GM21786 (cell line): ENCODE results near the gene TRHDE.

ENCODE experiments used
- ATAC-seq: cut with Tn5 transposase; IDR thresholded peaks from one replicate; pipeline ENCODE4 v1.9.1; 2021; ENCODE audit not compliant: unreplicated experiment

The TRHDE gene

GRCh38 chr12:72432037-72432604, 160.0 kb downstream of the TRHDE start:
- no peak for ATAC-seq

DNA sequence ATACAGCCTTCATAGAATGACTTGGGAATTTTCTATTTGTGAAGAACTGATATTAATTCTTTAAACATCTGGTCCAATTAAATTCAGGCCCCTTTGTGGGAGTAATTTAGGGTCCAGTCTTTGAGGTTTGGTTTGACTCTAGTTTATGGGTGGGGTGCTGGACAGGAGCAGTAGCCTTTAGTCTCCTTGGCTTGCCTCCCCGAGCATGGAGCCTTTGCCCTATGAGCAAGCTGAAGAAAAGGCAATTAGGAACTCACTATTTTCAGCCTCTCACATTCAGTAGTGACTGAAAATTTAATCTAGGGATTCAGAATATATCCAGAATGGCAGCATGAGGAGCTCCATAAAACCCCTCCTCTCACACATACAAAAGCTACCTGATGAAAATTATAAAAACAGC, 161.1 kb downstream of the TRHDE start:
- no peak for ATAC-seq

DNA sequence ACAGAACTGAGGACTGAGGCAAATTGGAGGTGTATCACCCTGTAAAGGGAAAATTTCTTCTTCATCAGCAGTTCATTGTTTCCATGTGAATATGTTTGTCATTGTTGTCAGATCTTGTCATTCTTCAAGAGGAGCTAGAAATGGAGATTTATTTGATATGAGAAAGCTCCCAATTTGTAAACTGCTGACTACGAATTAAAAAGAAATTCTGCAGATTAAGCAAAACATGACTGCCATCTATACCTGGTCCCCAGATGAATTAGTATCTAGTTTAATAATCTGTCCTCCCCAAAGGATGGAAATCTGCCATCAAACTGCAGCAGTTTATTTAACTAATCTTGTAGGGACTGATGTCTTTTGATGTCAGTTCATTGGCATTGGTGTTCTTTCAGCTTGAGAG, 162.8 kb downstream of the TRHDE start:
- ATAC-seq = no peak

- ATAC-seq = no peak
These were observed 170.0 kb downstream of the TRHDE start for GRCh38 chr12:72442217-72442616.

- ATAC-seq = no peak
These were observed 172.0 kb downstream of the TRHDE start for GRCh38 chr12:72444125-72444524.

- no peak for ATAC-seq
These were observed 172.4 kb downstream of the TRHDE start for GRCh38 chr12:72444566-72444965.

DNA sequence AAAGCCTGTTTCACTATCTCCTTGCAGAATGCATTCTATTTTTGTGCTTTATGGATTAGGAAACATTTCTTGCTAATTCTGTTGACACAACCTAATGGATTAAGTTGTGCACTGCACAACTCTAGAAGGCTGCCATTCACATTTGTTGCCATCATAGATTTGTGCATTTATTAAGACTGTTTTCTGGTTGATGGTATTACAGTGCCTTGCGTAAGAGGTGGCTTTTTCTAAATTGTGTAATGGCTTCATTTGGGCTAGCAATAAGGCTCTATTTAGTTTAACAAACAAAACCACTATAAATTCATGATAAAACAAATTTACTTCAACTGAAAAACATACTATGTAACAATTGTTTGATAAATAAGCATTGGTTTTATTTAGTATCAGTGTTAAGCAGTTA, 175.9 kb downstream of the TRHDE start:
- no peak for ATAC-seq

DNA sequence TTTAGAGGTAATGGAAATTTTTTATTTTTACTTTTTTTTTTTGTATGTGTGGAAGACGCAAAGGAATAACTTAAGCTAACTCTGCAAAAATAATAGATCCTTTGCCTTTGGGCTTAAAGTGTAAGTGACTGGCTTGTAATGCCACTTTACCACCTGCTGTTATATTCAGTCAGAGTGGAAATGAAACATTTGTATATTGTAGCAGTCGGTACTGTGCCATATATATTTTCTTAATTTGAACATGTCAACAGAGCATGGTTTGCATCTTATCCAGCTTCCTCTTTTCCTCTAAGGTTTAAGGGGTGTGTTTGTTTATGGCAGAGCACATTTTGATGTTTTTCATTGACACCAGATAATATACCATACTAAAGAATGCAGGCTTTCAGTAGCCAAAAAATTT, 176.6 kb downstream of the TRHDE start:
- ATAC-seq = no peak

DNA sequence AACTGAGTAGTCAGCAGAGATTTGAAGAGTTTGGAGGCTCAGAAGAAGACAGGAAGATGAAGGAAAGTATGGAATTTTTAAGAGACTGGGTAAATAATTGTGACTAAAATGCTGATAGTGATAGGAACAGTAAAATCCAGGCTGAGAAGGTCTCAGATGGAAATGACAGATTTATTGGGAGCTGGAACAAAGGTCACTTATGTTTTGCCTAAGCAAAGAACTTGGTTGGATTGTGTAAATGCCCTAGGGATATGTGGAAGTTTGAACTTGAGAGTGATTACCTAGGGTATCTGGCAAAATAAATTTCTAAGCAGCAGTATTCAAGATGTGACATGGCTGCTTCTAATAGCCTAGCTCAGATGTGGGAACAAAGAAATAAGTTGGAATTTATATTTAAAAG, 180.9 kb downstream of the TRHDE start:
- no peak for ATAC-seq

DNA sequence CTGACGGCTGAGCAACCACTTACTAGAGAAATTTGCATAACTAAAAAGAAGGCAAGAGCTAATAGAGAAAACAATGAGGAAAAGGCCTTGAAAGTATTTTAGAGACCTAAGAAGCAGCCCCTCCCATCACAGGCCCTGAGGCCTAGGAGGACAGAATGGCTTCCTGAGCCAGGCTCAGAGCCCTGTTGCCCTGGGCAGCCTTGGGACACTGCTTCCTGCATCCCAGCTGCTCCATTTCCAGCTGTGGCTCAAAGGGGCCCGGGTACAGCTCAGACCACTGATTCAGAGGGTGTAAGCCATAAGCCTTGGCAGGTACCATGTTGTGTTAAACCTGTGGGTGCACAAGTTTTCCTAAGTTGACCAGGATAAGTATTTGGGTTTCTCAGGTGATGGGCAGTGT, 181.4 kb downstream of the TRHDE start:
- ATAC-seq = no peak

- no peak for ATAC-seq
These were observed 192.3 kb downstream of the TRHDE start for GRCh38 chr12:72464471-72464870.

- ATAC-seq = no peak
These were observed 193.0 kb downstream of the TRHDE start for GRCh38 chr12:72465155-72465554.

DNA sequence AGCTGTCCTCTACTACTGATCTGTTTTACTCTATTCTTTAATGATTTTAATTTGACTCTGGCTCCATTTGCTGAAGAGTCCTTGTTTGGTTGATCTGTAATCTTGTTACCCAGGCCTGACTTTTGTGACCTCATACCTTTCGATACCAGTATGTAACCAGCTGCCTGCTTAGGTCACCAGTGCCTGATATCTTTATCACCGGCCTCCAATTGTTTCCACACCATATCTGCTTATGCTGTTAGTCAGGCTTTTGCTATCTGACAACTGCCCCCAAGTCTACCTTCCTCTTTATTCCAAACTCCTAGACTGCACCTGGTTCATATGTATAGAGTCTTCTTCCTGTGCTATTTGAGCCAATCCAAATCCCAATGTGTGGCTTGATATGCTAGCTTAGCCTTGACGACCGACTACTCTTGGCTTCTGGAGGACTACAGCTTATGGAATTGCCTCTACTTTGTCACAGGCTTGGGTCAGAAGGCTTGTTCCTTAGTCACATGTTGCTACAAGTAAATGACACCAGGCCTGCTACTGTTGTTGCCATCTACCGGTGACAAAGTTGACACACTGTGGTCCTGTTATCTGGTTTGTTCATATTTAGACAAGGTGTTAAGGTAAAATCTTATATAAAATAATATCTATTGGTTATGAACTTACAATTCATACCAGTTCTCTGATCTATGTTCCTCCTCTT, 193.9 kb downstream of the TRHDE start:
- no peak for ATAC-seq

DNA sequence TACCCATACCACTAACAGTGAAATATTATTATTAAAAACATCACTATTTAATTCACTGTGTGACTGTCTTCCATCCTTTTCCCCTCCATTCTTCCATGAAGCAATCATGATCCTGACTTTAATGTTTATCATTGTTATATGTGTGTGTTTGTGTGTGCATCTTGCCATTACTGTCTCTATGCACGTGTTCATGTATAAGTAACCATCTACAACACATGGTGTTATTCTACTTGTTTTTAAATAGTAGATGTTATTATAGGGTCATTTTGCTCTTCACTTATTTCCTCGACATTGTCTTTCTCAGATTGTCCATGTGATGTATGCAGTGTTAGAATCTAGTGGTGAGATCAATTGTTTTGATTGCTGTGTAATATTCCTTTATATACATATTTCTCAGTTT, 195.8 kb downstream of the TRHDE start:
- ATAC-seq = no peak

GRCh38 chr12:72468505-72468904, 196.3 kb downstream of the TRHDE start:
- ATAC-seq = no peak

DNA sequence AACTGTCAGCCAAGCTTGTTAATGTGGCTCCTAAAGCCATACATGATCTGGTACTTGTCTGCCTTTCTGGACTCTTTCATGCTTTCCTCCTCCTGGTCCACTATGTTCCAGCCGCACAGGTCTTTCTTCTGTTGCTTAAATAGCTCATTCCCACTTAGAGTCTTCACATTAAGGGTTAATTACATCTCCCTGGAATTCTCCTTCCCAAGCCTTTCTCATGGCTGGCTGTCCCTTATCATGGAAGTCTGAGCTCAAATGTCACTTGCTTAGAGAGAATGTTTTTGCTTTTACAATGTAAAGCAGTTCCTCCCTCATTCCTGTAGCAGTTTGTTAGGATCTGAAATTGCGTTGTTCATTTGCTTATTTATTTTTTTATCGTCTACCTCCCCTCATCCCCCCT, 199.6 kb downstream of the TRHDE start:
- ATAC-seq = no peak

- ATAC-seq = no peak
These were observed 200.2 kb downstream of the TRHDE start for GRCh38 chr12:72472350-72472749.

DNA sequence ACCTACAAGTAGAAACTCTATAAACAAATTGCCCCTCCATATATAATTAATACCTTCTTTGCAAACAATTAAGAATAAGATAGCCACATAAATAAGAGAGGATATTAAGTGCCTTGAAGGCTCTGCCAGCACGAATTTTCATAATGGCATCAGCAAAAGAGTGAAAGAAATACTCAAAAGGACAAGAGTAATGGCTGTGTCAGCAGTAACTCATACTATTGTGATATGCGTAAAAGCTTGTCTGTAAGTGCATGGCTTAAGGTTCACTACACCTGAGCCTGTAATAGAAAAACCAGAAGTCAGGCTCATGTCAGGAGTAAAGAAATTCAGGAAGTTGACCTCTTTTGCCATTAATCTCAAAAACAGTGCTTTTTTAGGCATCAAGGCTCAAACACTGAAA, 204.1 kb downstream of the TRHDE start:
- ATAC-seq = no peak

- no peak for ATAC-seq
These were observed 213.0 kb downstream of the TRHDE start for GRCh38 chr12:72485017-72485701.

DNA sequence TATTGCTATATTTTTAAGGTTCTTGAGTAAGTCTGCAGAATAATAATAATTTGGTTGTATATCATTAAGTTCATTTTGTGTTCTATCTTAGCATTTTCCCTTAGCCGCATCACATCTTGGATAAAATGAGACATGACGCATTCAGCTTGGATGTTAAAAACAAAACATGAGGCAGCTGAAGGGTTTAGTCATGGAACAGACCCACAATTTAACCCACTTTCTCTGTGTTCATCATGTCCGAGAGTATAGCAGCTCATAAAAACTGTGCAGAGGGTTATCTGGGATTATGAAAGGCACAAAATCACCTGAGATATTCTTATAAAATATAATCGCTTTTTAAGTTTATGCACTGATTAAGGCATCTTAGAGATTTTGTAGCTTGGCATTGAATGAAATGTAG, 219.3 kb downstream of the TRHDE start:
- no peak for ATAC-seq

- ATAC-seq = no peak
These were observed 221.2 kb downstream of the TRHDE start for GRCh38 chr12:72493407-72493806.

DNA sequence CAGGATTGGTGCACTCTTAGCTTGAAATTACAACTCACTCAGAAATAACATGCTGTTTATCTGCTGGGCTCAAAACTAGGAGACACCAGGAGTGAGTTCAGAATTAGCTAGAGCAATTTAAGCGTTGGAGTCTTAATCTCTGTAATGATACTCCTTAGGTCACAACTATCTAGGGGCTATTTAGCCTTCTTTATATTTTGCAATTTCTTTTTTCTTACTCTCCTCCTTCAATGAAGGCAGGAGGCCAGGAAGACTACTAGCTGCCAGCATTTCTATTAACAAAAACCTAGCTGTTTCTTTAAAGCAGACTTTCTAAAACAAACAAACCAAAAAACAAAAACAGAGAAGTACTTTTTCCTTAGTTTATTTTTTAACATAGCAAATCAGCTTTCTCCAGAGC, 226.2 kb downstream of the TRHDE start:
- no peak for ATAC-seq

DNA sequence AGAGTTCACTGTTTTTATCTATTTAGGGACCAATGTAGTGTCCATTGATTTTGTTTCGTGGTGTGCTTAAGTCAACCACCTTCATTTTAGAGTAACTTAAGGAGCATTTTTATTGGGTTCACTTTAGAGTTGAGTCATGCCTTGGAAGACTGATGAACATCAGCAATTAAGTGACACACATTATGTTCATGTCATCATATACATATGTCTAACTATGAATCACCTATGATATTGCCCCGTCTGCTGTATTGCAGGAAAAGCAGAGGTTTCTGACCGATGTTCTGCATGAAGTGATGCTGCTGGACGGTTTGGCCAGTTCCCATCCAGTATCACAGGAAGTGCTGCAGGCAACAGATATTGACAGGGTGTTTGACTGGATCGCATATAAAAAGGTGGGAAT, 227.1 kb downstream of the TRHDE start:
- no peak for ATAC-seq
